WTC11 (cell line): ENCODE data around the gene ADGRB2.

Experiments used
- ATF1 ChIP-seq: sonication (generic); formaldehyde crosslinking; IDR thresholded peaks from 2 replicates; pipeline ENCODE4 v1.8.1; 2023; ENCODE audit warnings: mild to moderate bottlenecking, moderate library complexity, missing genetic modification reagents
- ESRRA ChIP-seq: sonication (generic); formaldehyde crosslinking; IDR thresholded peaks from 2 replicates; pipeline ENCODE4 v1.8.1; 2022; ENCODE audit warnings: mild to moderate bottlenecking, missing genetic modification reagents, borderline replicate concordance
- ZNF121 ChIP-seq: sonication (generic); formaldehyde crosslinking; IDR thresholded peaks from 2 replicates; pipeline ENCODE4 v1.8.0; 2023; ENCODE audit warnings: missing genetic modification reagents
- ZNF423 ChIP-seq: fragments of 250-450 bp; sonication (Bioruptor Pico); IDR thresholded peaks from 2 replicates; pipeline ENCODE4 v2.1.2; 2022; ENCODE audit warnings: mild to moderate bottlenecking, moderate library complexity
- TF ChIP-seq, protein P1 (sequence below): fragments of 200-600 bp; IDR thresholded peaks from 2 replicates; pipeline ENCODE4 v1.8.0; 2022; ENCODE audit warnings: antibody characterized with exemption

DNA sequence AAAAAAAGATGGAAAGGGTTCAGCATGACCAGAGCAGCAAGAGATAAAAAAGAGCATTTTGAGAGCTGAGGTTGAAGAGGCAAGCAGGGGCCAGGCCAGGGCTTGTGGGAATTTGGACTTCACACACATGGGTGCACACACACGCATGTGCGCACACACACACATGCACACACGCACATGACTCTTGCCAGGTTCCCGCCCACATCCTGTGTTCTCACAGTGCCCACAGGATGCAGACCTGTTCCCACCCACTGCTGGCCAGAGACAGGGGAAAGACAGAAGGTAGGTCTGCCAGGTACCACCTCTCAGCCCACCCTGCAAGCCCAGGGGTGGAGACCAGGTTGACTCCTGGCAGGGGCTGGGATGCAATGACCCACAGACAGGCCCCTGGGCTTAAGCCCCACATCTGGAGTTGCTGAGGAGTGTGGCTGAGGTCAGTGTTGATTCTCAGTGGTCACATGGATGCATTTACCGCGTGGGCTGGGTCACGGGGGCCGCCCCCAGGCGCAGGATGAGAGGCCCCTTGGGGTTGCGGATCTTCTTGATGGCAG, 64.7 kb downstream of the ADGRB2 start:
- TF ChIP-seq ZNF423 (CRISPR knock-in tag), result no peak
- TF ChIP-seq ESRRA (CRISPR knock-in tag), result no peak
- TF ChIP-seq, protein P1, sequence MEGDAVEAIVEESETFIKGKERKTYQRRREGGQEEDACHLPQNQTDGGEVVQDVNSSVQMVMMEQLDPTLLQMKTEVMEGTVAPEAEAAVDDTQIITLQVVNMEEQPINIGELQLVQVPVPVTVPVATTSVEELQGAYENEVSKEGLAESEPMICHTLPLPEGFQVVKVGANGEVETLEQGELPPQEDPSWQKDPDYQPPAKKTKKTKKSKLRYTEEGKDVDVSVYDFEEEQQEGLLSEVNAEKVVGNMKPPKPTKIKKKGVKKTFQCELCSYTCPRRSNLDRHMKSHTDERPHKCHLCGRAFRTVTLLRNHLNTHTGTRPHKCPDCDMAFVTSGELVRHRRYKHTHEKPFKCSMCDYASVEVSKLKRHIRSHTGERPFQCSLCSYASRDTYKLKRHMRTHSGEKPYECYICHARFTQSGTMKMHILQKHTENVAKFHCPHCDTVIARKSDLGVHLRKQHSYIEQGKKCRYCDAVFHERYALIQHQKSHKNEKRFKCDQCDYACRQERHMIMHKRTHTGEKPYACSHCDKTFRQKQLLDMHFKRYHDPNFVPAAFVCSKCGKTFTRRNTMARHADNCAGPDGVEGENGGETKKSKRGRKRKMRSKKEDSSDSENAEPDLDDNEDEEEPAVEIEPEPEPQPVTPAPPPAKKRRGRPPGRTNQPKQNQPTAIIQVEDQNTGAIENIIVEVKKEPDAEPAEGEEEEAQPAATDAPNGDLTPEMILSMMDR, result no peak
- no peak for TF ChIP-seq ZNF121 (CRISPR knock-in tag)
- no peak for TF ChIP-seq ATF1 (CRISPR knock-in tag)
